HCT116 (cell line): ENCODE results near the gene WDR27. TPM values are rescaled to one million over a fixed set of nuclear protein-coding genes. Genes with fewer than 3 reads are reported as not detected.

Experiments used
- ATAC-seq: fragments of 200-7000 bp; cut with Tn5 transposase; 2 replicates; pipeline ENCODE4 v1.9.1; 2020; ENCODE audit warnings: mild to moderate bottlenecking, moderate library complexity
- BruUV-seq: library from RNA; stranded (reverse); fragments of 400-500 nt; replicated peaks from 2 replicates; lab custom pipeline; 2021; lab: Mats Ljungman, UMichigan
- CTCF ChIA-PET: fragments of 300-600 bp; sonication (Branson Sonifier 250); formaldehyde crosslinking; loops from one replicate; lab custom pipeline; 2021; ENCODE audit warnings: antibody characterized with exemption; lab: Charles Lee
- POLR2A ChIA-PET: fragments of 300-600, 350-600 bp; sonication (Branson Sonifier 250); formaldehyde crosslinking; loops from one replicate; lab custom pipeline; 2021; ENCODE audit warnings: antibody characterized with exemption; lab: Charles Lee
- RAD21 ChIA-PET, 2 experiments: fragments of 300-600 bp; sonication (Branson Sonifier 250); formaldehyde crosslinking; loops; one replicate each; lab custom pipeline; 2023; ENCODE audit warnings: low total read pairs in 2 of 2; ENCODE audit not compliant: uncharacterized antibody in 2 of 2, unreplicated experiment in 2 of 2, low non-redundant PET in 1 of 2; lab: Charles Lee
- DNase-seq: peaks from one replicate; pipeline ENCODE4 v3.0.0-alpha.2; 2010; ENCODE audit warnings: low read depth, low spot score
- H2AFZ ChIP-seq: fragments of 200-600 bp; shearing (Covaris generic), sonication (generic); 2 replicates; pipeline ENCODE4 v1.6.1; 2017; ENCODE audit warnings: low read depth, mixed run types, mixed read lengths, antibody characterized with exemption, low read length; ENCODE audit not compliant: poor library complexity, severe bottlenecking
- H3K27ac ChIP-seq: 2 replicates; pipeline ENCODE4 v1.5.1; 2012; ENCODE audit warnings: low read depth, low read length
- H3K27me3 ChIP-seq: fragments of 200-600 bp; sonication (generic); 2 replicates; pipeline ENCODE4 v1.6.1; 2016; ENCODE audit warnings: mixed run types, low read length, mixed read lengths; ENCODE audit not compliant: insufficient read depth
- H3K36me3 ChIP-seq, 2 experiments: fragments of 200-500 bp in 1 of 2; fragments of 200-600 bp in 1 of 2; sonication (Bioruptor generic) in 1 of 2; sonication (generic) in 1 of 2; 2 replicates each; pipeline versions ENCODE4 v1.5.1 to v1.6.1; 2014 to 2016; ENCODE audit warnings: low read length in 2 of 2, inconsistent platforms in 1 of 2, mixed read lengths in 1 of 2, mixed run types in 1 of 2; ENCODE audit not compliant: insufficient read depth in 2 of 2, control insufficient read depth in 1 of 2
- H3K4me1 ChIP-seq, 2 experiments: fragments of 200-600 bp in 1 of 2; sonication (generic) in 1 of 2; 2 replicates each; pipeline versions ENCODE4 v1.5.1 to v1.6.1; 2012 to 2017; ENCODE audit warnings: low read length in 2 of 2, inconsistent platforms in 1 of 2, mild to moderate bottlenecking in 1 of 2, mixed read lengths in 1 of 2, mixed run types in 1 of 2, moderate library complexity in 1 of 2; ENCODE audit not compliant: insufficient read depth in 2 of 2, control insufficient read depth in 1 of 2
- H3K4me2 ChIP-seq: fragments of 200-600 bp; sonication (generic); 2 replicates; pipeline ENCODE4 v1.6.1; 2017; ENCODE audit warnings: mixed run types, low read length, mixed read lengths
- H3K4me3 ChIP-seq, 2 experiments: fragments of 200-600 bp in 1 of 2; sonication (generic) in 1 of 2; replicated peaks in 1 of 2; 2 replicates each; pipeline ENCODE4 v1.5.1; 2011 to 2016; ENCODE audit warnings: low read length in 2 of 2, control low read depth in 1 of 2, low read depth in 1 of 2, mild to moderate bottlenecking in 1 of 2, mixed read lengths in 1 of 2, mixed run types in 1 of 2
- H3K79me2 ChIP-seq: fragments of 200-600 bp; sonication (generic); 2 replicates; pipeline ENCODE4 v1.6.1; 2017; ENCODE audit warnings: mild to moderate bottlenecking, mixed run types, low read length, moderate library complexity, mixed read lengths; ENCODE audit not compliant: insufficient read depth
- H3K9ac ChIP-seq: fragments of 200-600 bp; sonication (generic); 2 replicates; pipeline ENCODE4 v1.6.1; 2016; ENCODE audit warnings: low read length, mixed read lengths
- H3K9me2 ChIP-seq: fragments of 200-600 bp; sonication (generic), shearing (Covaris generic); 2 replicates; pipeline ENCODE4 v1.6.1; 2017; ENCODE audit warnings: mixed run types, mild to moderate bottlenecking, moderate library complexity; ENCODE audit not compliant: insufficient read depth
- H3K9me3 ChIP-seq, 2 experiments: fragments of 200-500 bp in 1 of 2; fragments of 200-600 bp in 1 of 2; sonication (Bioruptor generic) in 1 of 2; sonication (generic) in 1 of 2; 2 replicates each; pipeline ENCODE4 v1.6.1; 2014 to 2017; ENCODE audit warnings: low read length in 2 of 2, mixed read lengths in 2 of 2, inconsistent platforms in 1 of 2, low read depth in 1 of 2, mild to moderate bottlenecking in 1 of 2, mixed run types in 1 of 2, moderate library complexity in 1 of 2; ENCODE audit not compliant: control insufficient read depth in 1 of 2, insufficient read depth in 1 of 2
- H4K20me1 ChIP-seq: fragments of 200-600 bp; sonication (generic), shearing (Covaris generic); 2 replicates; pipeline ENCODE4 v1.6.1; 2017; ENCODE audit warnings: mixed run types, mild to moderate bottlenecking, moderate library complexity; ENCODE audit not compliant: insufficient read depth
- ATF3 ChIP-seq: IDR thresholded peaks from 2 replicates; pipeline ENCODE4 v1.6.1; 2012
- CEBPB ChIP-seq: IDR thresholded peaks from 2 replicates; pipeline ENCODE4 v1.6.1; 2012; ENCODE audit warnings: low read depth
- CTCF ChIP-seq, 3 experiments: fragments of 200-600 bp in 1 of 3; sonication (generic) in 1 of 3; IDR thresholded peaks in 2 of 3; conservative IDR thresholded peaks in 1 of 3; 2 replicates each; pipeline ENCODE4 v1.5.1; 2012 to 2017; ENCODE audit warnings: low read depth in 2 of 3, low read length in 2 of 3, antibody characterized with exemption in 1 of 3, borderline replicate concordance in 1 of 3, control low read depth in 1 of 3, mild to moderate bottlenecking in 1 of 3, mixed read lengths in 1 of 3, mixed run types in 1 of 3, moderate library complexity in 1 of 3; ENCODE audit not compliant: insufficient read depth in 1 of 3
- ELF1 ChIP-seq: IDR thresholded peaks from 2 replicates; pipeline ENCODE4 v1.6.1; 2012; ENCODE audit warnings: low read depth, borderline replicate concordance
- EZH2 ChIP-seq: fragments of 200-600 bp; sonication (generic); IDR thresholded peaks from 2 replicates; pipeline ENCODE4 v1.6.1; 2017; ENCODE audit warnings: antibody characterized with exemption, mixed run types
- SIN3A ChIP-seq: IDR thresholded peaks from 2 replicates; pipeline ENCODE4 v1.6.1; 2012; ENCODE audit warnings: low read depth
- SP1 ChIP-seq: IDR thresholded peaks from 2 replicates; pipeline ENCODE4 v1.6.1; 2012; ENCODE audit warnings: low read depth
- TCF7L2 ChIP-seq: IDR thresholded peaks from 2 replicates; pipeline ENCODE4 v1.7.0; 2011; ENCODE audit warnings: borderline replicate concordance, inconsistent platforms; ENCODE audit not compliant: insufficient read depth, insufficient read length; ENCODE audit errors: extremely low read depth
- YY1 ChIP-seq: IDR thresholded peaks from 2 replicates; pipeline ENCODE4 v1.6.1; 2011; ENCODE audit warnings: low read length, low read depth, moderate library complexity, mild to moderate bottlenecking; ENCODE audit not compliant: insufficient replicate concordance; ENCODE audit errors: extremely low read depth
- intact Hi-C: fragments of 100-400 bp; cut with micrococcal nuclease; formaldehyde crosslinking; loops from 2 replicates; pipeline ENCODE4 v1.10.0; 2022
- total RNA-seq: library from RNA; stranded (reverse); gene quantifications from one replicate; pipeline ENCODE4 v1.2.1, GENCODE V29; 2021; ENCODE audit not compliant: unreplicated experiment
- TF ChIP-seq, protein P1 (sequence below): IDR thresholded peaks from 2 replicates; pipeline ENCODE4 v1.6.1; 2011; ENCODE audit warnings: mild to moderate bottlenecking, low read length, moderate library complexity; ENCODE audit not compliant: insufficient replicate concordance; ENCODE audit errors: extremely low read depth
- TF ChIP-seq, protein P2 (sequence below): IDR thresholded peaks from 2 replicates; pipeline ENCODE4 v1.6.1; 2012; ENCODE audit warnings: low read depth

The WDR27 gene
- total RNA-seq, 1 experiment from 2014 or later, result 60.6 TPM

GRCh38 chr6:169470790-169471189 lies 231.0 kb downstream of the WDR27 start:
- intact Hi-C loops, result no loop called here
- CTCF ChIA-PET, result no interaction called here
- RAD21 ChIA-PET, result no interaction called here
- Histone ChIP-seq H3K4me2 (no peak overlapping the region), H3K9me2 (no peaks in the 10 kb centered on the region), H3K36me3 (no peaks in the 10 kb centered on the region), H3K27ac (no peak overlapping the region), H2AFZ (no peak overlapping the region), H3K9ac (no peak overlapping the region), H3K4me3 (no peak overlapping the region), H3K4me1 (no peaks in the 10 kb centered on the region), H3K27me3 (no peaks in the 10 kb centered on the region), H3K79me2 (no peaks in the 10 kb centered on the region), H4K20me1 (no peaks in the 10 kb centered on the region), H3K9me3 (peaks cover 3 to 4% of the 10 kb centered on the region in 2 experiments; a peak in 2 of 4 replicates)
- POLR2A ChIA-PET, result no interaction called here
- no peak for TF ChIP-seq SIN3A
- no peak for TF ChIP-seq YY1
- no peak for TF ChIP-seq ATF3
- no peak for TF ChIP-seq EZH2
- TF ChIP-seq, protein P1, sequence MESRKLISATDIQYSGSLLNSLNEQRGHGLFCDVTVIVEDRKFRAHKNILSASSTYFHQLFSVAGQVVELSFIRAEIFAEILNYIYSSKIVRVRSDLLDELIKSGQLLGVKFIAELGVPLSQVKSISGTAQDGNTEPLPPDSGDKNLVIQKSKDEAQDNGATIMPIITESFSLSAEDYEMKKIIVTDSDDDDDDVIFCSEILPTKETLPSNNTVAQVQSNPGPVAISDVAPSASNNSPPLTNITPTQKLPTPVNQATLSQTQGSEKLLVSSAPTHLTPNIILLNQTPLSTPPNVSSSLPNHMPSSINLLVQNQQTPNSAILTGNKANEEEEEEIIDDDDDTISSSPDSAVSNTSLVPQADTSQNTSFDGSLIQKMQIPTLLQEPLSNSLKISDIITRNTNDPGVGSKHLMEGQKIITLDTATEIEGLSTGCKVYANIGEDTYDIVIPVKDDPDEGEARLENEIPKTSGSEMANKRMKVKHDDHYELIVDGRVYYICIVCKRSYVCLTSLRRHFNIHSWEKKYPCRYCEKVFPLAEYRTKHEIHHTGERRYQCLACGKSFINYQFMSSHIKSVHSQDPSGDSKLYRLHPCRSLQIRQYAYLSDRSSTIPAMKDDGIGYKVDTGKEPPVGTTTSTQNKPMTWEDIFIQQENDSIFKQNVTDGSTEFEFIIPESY, result no peak
- no peak for TF ChIP-seq CTCF (IDR thresholded peaks at IDR 0.05 in 2 of 3, conservative IDR thresholded peaks at IDR 0.05 in 1 of 3; ENCODE audit: borderline replicate concordance in 1 of 3, insufficient read depth in 1 of 3, low read depth in 2 of 3, low read length in 2 of 3)
- TF ChIP-seq TCF7L2, result no peak
- TF ChIP-seq ELF1, result no peak
- TF ChIP-seq CEBPB, result no peak
- TF ChIP-seq, protein P2, sequence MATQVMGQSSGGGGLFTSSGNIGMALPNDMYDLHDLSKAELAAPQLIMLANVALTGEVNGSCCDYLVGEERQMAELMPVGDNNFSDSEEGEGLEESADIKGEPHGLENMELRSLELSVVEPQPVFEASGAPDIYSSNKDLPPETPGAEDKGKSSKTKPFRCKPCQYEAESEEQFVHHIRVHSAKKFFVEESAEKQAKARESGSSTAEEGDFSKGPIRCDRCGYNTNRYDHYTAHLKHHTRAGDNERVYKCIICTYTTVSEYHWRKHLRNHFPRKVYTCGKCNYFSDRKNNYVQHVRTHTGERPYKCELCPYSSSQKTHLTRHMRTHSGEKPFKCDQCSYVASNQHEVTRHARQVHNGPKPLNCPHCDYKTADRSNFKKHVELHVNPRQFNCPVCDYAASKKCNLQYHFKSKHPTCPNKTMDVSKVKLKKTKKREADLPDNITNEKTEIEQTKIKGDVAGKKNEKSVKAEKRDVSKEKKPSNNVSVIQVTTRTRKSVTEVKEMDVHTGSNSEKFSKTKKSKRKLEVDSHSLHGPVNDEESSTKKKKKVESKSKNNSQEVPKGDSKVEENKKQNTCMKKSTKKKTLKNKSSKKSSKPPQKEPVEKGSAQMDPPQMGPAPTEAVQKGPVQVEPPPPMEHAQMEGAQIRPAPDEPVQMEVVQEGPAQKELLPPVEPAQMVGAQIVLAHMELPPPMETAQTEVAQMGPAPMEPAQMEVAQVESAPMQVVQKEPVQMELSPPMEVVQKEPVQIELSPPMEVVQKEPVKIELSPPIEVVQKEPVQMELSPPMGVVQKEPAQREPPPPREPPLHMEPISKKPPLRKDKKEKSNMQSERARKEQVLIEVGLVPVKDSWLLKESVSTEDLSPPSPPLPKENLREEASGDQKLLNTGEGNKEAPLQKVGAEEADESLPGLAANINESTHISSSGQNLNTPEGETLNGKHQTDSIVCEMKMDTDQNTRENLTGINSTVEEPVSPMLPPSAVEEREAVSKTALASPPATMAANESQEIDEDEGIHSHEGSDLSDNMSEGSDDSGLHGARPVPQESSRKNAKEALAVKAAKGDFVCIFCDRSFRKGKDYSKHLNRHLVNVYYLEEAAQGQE, result no peak
- TF ChIP-seq SP1, result no peak
- ATAC-seq (no peak), DNase-seq (no peak)
- BruUV-seq, result no TSS peak
